SK-N-SH treated with all-trans-retinoic acid at 6 μM for 48 hours (cell line): ENCODE data around the gene HPCAL1.

ENCODE experiments used
- ATAC-seq: fragments of 200-7000 bp; cut with Tn5 transposase; 3 replicates; pipeline ENCODE4 v1.9.1; 2020; ENCODE audit warnings: mild to moderate bottlenecking, moderate library complexity
- BACH2 ChIP-seq: fragments of 250-450 bp; sonication (Bioruptor Pico); IDR thresholded peaks from 2 replicates; pipeline ENCODE4 v1.9.0; 2021; ENCODE audit warnings: mild to moderate bottlenecking, borderline replicate concordance
- CREB5 ChIP-seq: fragments of 250-450 bp; sonication (Bioruptor Pico); IDR thresholded peaks from 2 replicates; pipeline ENCODE4 v1.5.1; 2020; ENCODE audit warnings: low read depth, mild to moderate bottlenecking, moderate library complexity
- CSDC2 ChIP-seq: fragments of 250-450 bp; sonication (Bioruptor Pico); IDR thresholded peaks from 2 replicates; pipeline ENCODE4 v1.5.0; 2020; ENCODE audit warnings: mild to moderate bottlenecking, moderate library complexity
- CSRNP3 ChIP-seq: fragments of 250-450 bp; sonication (Bioruptor Pico); IDR thresholded peaks from 2 replicates; pipeline ENCODE4 v1.5.1; 2021; ENCODE audit warnings: mild to moderate bottlenecking, moderate library complexity
- ESRRG ChIP-seq: fragments of 250-450 bp; sonication (Bioruptor Pico); IDR thresholded peaks from 2 replicates; pipeline ENCODE4 v1.6.1; 2021; ENCODE audit warnings: mild to moderate bottlenecking
- GLIS3 ChIP-seq: fragments of 250-450 bp; sonication (Bioruptor Pico); IDR thresholded peaks from 2 replicates; pipeline ENCODE4 v1.5.0; 2020; ENCODE audit warnings: mild to moderate bottlenecking, moderate library complexity
- ISL1 ChIP-seq: fragments of 250-450 bp; sonication (Bioruptor Pico); IDR thresholded peaks from 2 replicates; pipeline ENCODE4 v2.1.2; 2022; ENCODE audit warnings: mild to moderate bottlenecking, moderate library complexity
- OSR1 ChIP-seq: fragments of 250-450 bp; sonication (Bioruptor Pico); IDR thresholded peaks from 2 replicates; pipeline ENCODE4 v1.8.0; 2022; ENCODE audit warnings: moderate library complexity, mild to moderate bottlenecking, inconsistent platforms
- PPARA ChIP-seq: fragments of 250-450 bp; sonication (Bioruptor Pico); IDR thresholded peaks from 2 replicates; pipeline ENCODE4 v1.5.0; 2020; ENCODE audit warnings: mild to moderate bottlenecking, borderline replicate concordance
- SNAI2 ChIP-seq: fragments of 250-450 bp; sonication (Bioruptor Pico); IDR thresholded peaks from 2 replicates; pipeline ENCODE4 v1.5.0; 2020; ENCODE audit warnings: mild to moderate bottlenecking, moderate library complexity
- TCF4 ChIP-seq: fragments of 250-450 bp; sonication (Bioruptor Pico); IDR thresholded peaks from 2 replicates; pipeline ENCODE4 v1.8.0; 2021; ENCODE audit warnings: mild to moderate bottlenecking, moderate library complexity, borderline replicate concordance
- TOX ChIP-seq: fragments of 250-450 bp; sonication (Bioruptor Pico); IDR thresholded peaks from 2 replicates; pipeline ENCODE4 v1.8.0; 2021; ENCODE audit warnings: mild to moderate bottlenecking, moderate library complexity, borderline replicate concordance
- TSHZ2 ChIP-seq: fragments of 250-450 bp; sonication (Bioruptor Pico); IDR thresholded peaks from 2 replicates; pipeline ENCODE4 v1.5.0; 2020; ENCODE audit warnings: mild to moderate bottlenecking, moderate library complexity
- ZC3H10 ChIP-seq: fragments of 250-450 bp; sonication (Bioruptor Pico); IDR thresholded peaks from 2 replicates; pipeline ENCODE4 v1.5.1; 2021; ENCODE audit warnings: mild to moderate bottlenecking, moderate library complexity
- ZFP3 ChIP-seq: fragments of 250-450 bp; sonication (Bioruptor Pico); IDR thresholded peaks from 2 replicates; pipeline ENCODE4 v1.5.0; 2020; ENCODE audit warnings: mild to moderate bottlenecking, moderate library complexity
- ZFP30 ChIP-seq: fragments of 450-650 bp; formaldehyde crosslinking; IDR thresholded peaks from 2 replicates; pipeline ENCODE4 v1.5.0; 2022; ENCODE audit warnings: mild to moderate bottlenecking, moderate library complexity
- ZNF565 ChIP-seq: fragments of 450-650 bp; formaldehyde crosslinking; conservative IDR thresholded peaks from 2 replicates; pipeline ENCODE4 v1.5.0; 2020; ENCODE audit warnings: low read depth, mild to moderate bottlenecking, moderate library complexity
- ZNF70 ChIP-seq: fragments of 450-650 bp; formaldehyde crosslinking; IDR thresholded peaks from 2 replicates; pipeline ENCODE4 v1.5.0; 2020; ENCODE audit warnings: mild to moderate bottlenecking, moderate library complexity
- ZNF8 ChIP-seq: fragments of 450-650 bp; formaldehyde crosslinking; IDR thresholded peaks from 2 replicates; pipeline ENCODE4 v1.5.0; 2020; ENCODE audit warnings: mild to moderate bottlenecking, moderate library complexity
- TF ChIP-seq, protein P1 (sequence below): fragments of 250-450 bp; sonication (Bioruptor Pico); IDR thresholded peaks from 2 replicates; pipeline ENCODE4 v1.8.0; 2021; ENCODE audit warnings: low read depth, mild to moderate bottlenecking, moderate library complexity, borderline replicate concordance
- TF ChIP-seq, protein P2 (sequence below): fragments of 250-450 bp; sonication (Bioruptor Pico); IDR thresholded peaks from 2 replicates; pipeline ENCODE4 v1.8.0; 2020; ENCODE audit warnings: mild to moderate bottlenecking, moderate library complexity, borderline replicate concordance

Gene HPCAL1

DNA sequence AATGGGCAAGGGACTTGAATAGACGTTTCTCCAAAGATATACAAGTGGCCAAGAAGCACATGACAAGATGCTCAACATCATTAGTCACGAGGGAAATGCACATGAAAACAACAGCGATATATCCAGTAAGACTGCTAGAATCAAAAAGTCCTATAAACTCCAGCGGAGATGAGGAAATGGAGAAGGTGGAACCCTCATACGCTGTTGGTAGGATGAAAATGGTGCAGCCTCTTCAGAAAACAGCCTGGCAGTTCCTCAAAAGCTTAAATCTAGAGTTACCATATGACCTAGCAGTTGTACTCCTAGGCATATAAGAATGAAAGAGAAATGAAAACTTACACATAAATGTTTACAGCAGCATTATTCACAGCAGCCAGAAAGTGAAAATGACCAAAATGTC lies 48.1 kb downstream of the HPCAL1 start:
- TF ChIP-seq BACH2 (CRISPR knock-in tag) (no peak), ZFP30 (CRISPR knock-in tag) (no peak), GLIS3 (CRISPR knock-in tag) (no peak), CSRNP3 (CRISPR knock-in tag) (no peak), TOX (no peak), ZFP3 (no peak), TSHZ2 (CRISPR knock-in tag) (no peak), PPARA (CRISPR knock-in tag) (no peak), ISL1 (CRISPR knock-in tag) (no peak), CSDC2 (CRISPR knock-in tag) (no peak), ZNF565 (CRISPR knock-in tag) (no peak), ESRRG (CRISPR knock-in tag) (no peak), ZNF70 (CRISPR knock-in tag) (no peak), ZNF8 (CRISPR knock-in tag) (no peak), OSR1 (CRISPR knock-in tag) (no peak), SNAI2 (CRISPR knock-in tag) (no peak), TCF4 (CRISPR knock-in tag) (no peak), ZC3H10 (CRISPR knock-in tag) (no peak)
- TF ChIP-seq, protein P1, sequence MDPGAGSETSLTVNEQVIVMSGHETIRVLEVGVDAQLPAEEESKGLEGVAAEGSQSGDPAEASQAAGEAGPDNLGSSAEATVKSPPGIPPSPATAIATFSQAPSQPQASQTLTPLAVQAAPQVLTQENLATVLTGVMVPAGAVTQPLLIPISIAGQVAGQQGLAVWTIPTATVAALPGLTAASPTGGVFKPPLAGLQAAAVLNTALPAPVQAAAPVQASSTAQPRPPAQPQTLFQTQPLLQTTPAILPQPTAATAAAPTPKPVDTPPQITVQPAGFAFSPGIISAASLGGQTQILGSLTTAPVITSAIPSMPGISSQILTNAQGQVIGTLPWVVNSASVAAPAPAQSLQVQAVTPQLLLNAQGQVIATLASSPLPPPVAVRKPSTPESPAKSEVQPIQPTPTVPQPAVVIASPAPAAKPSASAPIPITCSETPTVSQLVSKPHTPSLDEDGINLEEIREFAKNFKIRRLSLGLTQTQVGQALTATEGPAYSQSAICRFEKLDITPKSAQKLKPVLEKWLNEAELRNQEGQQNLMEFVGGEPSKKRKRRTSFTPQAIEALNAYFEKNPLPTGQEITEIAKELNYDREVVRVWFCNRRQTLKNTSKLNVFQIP = no peak
- TF ChIP-seq, protein P2, sequence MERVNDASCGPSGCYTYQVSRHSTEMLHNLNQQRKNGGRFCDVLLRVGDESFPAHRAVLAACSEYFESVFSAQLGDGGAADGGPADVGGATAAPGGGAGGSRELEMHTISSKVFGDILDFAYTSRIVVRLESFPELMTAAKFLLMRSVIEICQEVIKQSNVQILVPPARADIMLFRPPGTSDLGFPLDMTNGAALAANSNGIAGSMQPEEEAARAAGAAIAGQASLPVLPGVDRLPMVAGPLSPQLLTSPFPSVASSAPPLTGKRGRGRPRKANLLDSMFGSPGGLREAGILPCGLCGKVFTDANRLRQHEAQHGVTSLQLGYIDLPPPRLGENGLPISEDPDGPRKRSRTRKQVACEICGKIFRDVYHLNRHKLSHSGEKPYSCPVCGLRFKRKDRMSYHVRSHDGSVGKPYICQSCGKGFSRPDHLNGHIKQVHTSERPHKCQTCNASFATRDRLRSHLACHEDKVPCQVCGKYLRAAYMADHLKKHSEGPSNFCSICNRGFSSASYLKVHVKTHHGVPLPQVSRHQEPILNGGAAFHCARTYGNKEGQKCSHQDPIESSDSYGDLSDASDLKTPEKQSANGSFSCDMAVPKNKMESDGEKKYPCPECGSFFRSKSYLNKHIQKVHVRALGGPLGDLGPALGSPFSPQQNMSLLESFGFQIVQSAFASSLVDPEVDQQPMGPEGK = no peak
- ATAC-seq = no peak

GRCh38 chr2:10352361-10352760 lies 49.7 kb downstream of the HPCAL1 start:
- no peak for ATAC-seq
- no peak for TF ChIP-seq ESRRG (CRISPR knock-in tag)
- TF ChIP-seq ZFP3 = no peak
- no peak for TF ChIP-seq TCF4 (CRISPR knock-in tag)
- TF ChIP-seq, protein P1 = no peak
- TF ChIP-seq CSRNP3 (CRISPR knock-in tag) = no peak
- TF ChIP-seq PPARA (CRISPR knock-in tag) = no peak
- TF ChIP-seq GLIS3 (CRISPR knock-in tag) = no peak
- no peak for TF ChIP-seq ZFP30 (CRISPR knock-in tag)
- TF ChIP-seq CREB5 (CRISPR knock-in tag) = no peak
- TF ChIP-seq TSHZ2 (CRISPR knock-in tag) = no peak
